IMR-90 (cell line): Measurements from ENCODE around the gene HACL1.

Experiments used
- CEBPB ChIP-seq: IDR thresholded peaks from 2 replicates; pipeline ENCODE4 v1.6.1; 2012; ENCODE audit warnings: low read depth, low read length, improper control_type of control experiment
- CTCF ChIP-seq: conservative IDR thresholded peaks from 2 replicates; pipeline ENCODE4 v1.5.1; 2012; ENCODE audit warnings: mild to moderate bottlenecking, low read depth, low read length, improper control_type of control experiment
- FOS ChIP-seq: fragments of 150-350 bp; IDR thresholded peaks from 2 replicates; pipeline ENCODE4 v1.6.1; 2016; ENCODE audit warnings: low read depth, low read length
- MAZ ChIP-seq: IDR thresholded peaks from 2 replicates; pipeline ENCODE4 v1.6.1; 2012; ENCODE audit warnings: low read depth, mild to moderate bottlenecking, low read length, improper control_type of control experiment, moderate library complexity, borderline replicate concordance
- MXI1 ChIP-seq: IDR thresholded peaks from 2 replicates; pipeline ENCODE4 v1.6.1; 2012; ENCODE audit warnings: low read depth, mild to moderate bottlenecking, low read length, moderate library complexity, borderline replicate concordance
- USF2 ChIP-seq: fragments of 150-350 bp; IDR thresholded peaks from 2 replicates; pipeline ENCODE4 v1.6.1; 2017; ENCODE audit warnings: mild to moderate bottlenecking, antibody characterized with exemption, low read length, low read depth

- TF ChIP-seq CTCF (no peak), MAZ (no peak), CEBPB (no peak), MXI1 (no peak), FOS (no peak), USF2 (no peak)
These were observed 37.5 kb upstream of the HACL1 start for GRCh38 chr3:15638891-15639262.
